HG02981 (cell line): Measurements from ENCODE around the gene SPPL2B.
"Not testable (repeated sequence)": the region's sequence is repeated elsewhere in the genome, so short reads cannot be mapped to it uniquely, and the experiment has no call there.

ENCODE experiments used
- ATAC-seq: cut with Tn5 transposase; IDR thresholded peaks from one replicate; pipeline ENCODE4 v1.9.1; 2021; ENCODE audit warnings: mild to moderate bottlenecking, moderate library complexity; ENCODE audit not compliant: unreplicated experiment

Gene SPPL2B

GRCh38 chr19:2374808-2375207 is 46.3 kb downstream of the SPPL2B start:
- ATAC-seq, result no peak

GRCh38 chr19:2375353-2376121 is 47.1 kb downstream of the SPPL2B start:
- no peak for ATAC-seq

- ATAC-seq, result no peak
Measured at GRCh38 chr19:2376784-2377519, 48.5 kb downstream of the SPPL2B start.

GRCh38 chr19:2380567-2380966 is 52.1 kb downstream of the SPPL2B start:
- ATAC-seq, result no peak

GRCh38 chr19:2381148-2381820 is 52.8 kb downstream of the SPPL2B start:
- no peak for ATAC-seq

- no peak for ATAC-seq
Measured at GRCh38 chr19:2382530-2383222, 54.2 kb downstream of the SPPL2B start.

GRCh38 chr19:2385053-2385721 is 56.7 kb downstream of the SPPL2B start:
- ATAC-seq, result no peak

GRCh38 chr19:2387367-2388288 is 59.1 kb downstream of the SPPL2B start:
- ATAC-seq, result no peak

- no peak for ATAC-seq
Measured at GRCh38 chr19:2389594-2389993, 61.1 kb downstream of the SPPL2B start.

GRCh38 chr19:2391118-2391725 is 62.7 kb downstream of the SPPL2B start:
- no peak for ATAC-seq

- no peak for ATAC-seq
Measured at GRCh38 chr19:2392366-2392765, 63.9 kb downstream of the SPPL2B start.

- not testable (repeated sequence) for ATAC-seq
Measured at GRCh38 chr19:2392899-2393298, 64.4 kb downstream of the SPPL2B start.

- no peak for ATAC-seq
Measured at GRCh38 chr19:2394054-2394441, 65.6 kb downstream of the SPPL2B start.

GRCh38 chr19:2394442-2395292 is 66.2 kb downstream of the SPPL2B start:
- no peak for ATAC-seq

- ATAC-seq, result not testable (repeated sequence)
Measured at GRCh38 chr19:2395293-2395829, 66.9 kb downstream of the SPPL2B start.

- ATAC-seq, result not testable (repeated sequence)
Measured at GRCh38 chr19:2397173-2397572, 68.7 kb downstream of the SPPL2B start.

GRCh38 chr19:2398735-2399305 is 70.3 kb downstream of the SPPL2B start:
- ATAC-seq, result no peak

GRCh38 chr19:2399582-2399981 is 71.1 kb downstream of the SPPL2B start:
- ATAC-seq, result no peak
